Mesendoderm (in vitro differentiated cells): Measurements from ENCODE around the gene HIF3A.

ENCODE experiments used
- DNase-seq: peaks from one replicate; pipeline ENCODE4 v3.0.0; 2013
- H2AK5ac ChIP-seq: 2 replicates; pipeline ENCODE4 v1.6.1; 2013; ENCODE audit warnings: low read length, inconsistent platforms
- H2BK120ac ChIP-seq: 2 replicates; pipeline ENCODE4 v1.6.1; 2013; ENCODE audit warnings: low read depth, mild to moderate bottlenecking, low read length, moderate library complexity, mixed read lengths
- H2BK15ac ChIP-seq: replicated peaks from 2 replicates; pipeline ENCODE4 v1.6.1; 2013; ENCODE audit warnings: low read depth, mild to moderate bottlenecking, moderate library complexity
- H2BK5ac ChIP-seq: 2 replicates; pipeline ENCODE4 v1.6.1; 2013; ENCODE audit warnings: low read length, inconsistent platforms
- H3K18ac ChIP-seq: 2 replicates; pipeline ENCODE4 v1.6.1; 2013; ENCODE audit warnings: mild to moderate bottlenecking, low read length, mixed read lengths
- H3K23ac ChIP-seq: one replicate; pipeline ENCODE4 v1.6.1; 2013; ENCODE audit warnings: low read length
- H3K27ac ChIP-seq: 2 replicates; pipeline ENCODE4 v1.5.1; 2013; ENCODE audit warnings: low read depth, mild to moderate bottlenecking, inconsistent platforms, low read length, moderate library complexity
- H3K27me3 ChIP-seq: 2 replicates; pipeline ENCODE4 v1.6.1; 2013; ENCODE audit warnings: low read length, control low read depth, mild to moderate bottlenecking, inconsistent platforms; ENCODE audit not compliant: insufficient read depth, poor library complexity
- H3K36me3 ChIP-seq: 2 replicates; pipeline ENCODE4 v1.6.1; 2013; ENCODE audit warnings: low read length, inconsistent platforms; ENCODE audit not compliant: control insufficient read depth, insufficient read depth
- H3K4ac ChIP-seq: one replicate; pipeline ENCODE4 v1.6.1; 2013; ENCODE audit warnings: low read depth, mild to moderate bottlenecking, low read length, moderate library complexity
- H3K4me1 ChIP-seq: 2 replicates; pipeline ENCODE4 v1.6.1; 2013; ENCODE audit warnings: low read depth, low read length, inconsistent platforms; ENCODE audit not compliant: control insufficient read depth
- H3K4me2 ChIP-seq: 2 replicates; pipeline ENCODE4 v1.6.1; 2013; ENCODE audit warnings: low read length
- H3K4me3 ChIP-seq: 2 replicates; pipeline ENCODE4 v1.5.1; 2013; ENCODE audit warnings: mild to moderate bottlenecking, low read length
- H3K56ac ChIP-seq: one replicate; pipeline ENCODE4 v1.6.1; 2013; ENCODE audit warnings: low read length
- H3K79me1 ChIP-seq: 2 replicates; pipeline ENCODE4 v1.6.1; 2013; ENCODE audit warnings: low read length, inconsistent platforms
- H3K79me2 ChIP-seq: 2 replicates; pipeline ENCODE4 v1.6.1; 2013; ENCODE audit warnings: mild to moderate bottlenecking, low read length; ENCODE audit not compliant: control insufficient read depth, insufficient read depth
- H3K9ac ChIP-seq: 2 replicates; pipeline ENCODE4 v1.6.1; 2013; ENCODE audit warnings: low read length, inconsistent platforms
- H4K5ac ChIP-seq: one replicate; pipeline ENCODE4 v1.6.1; 2013; ENCODE audit warnings: low read length
- H4K8ac ChIP-seq: one replicate; pipeline ENCODE4 v1.6.1; 2013; ENCODE audit warnings: low read depth, mild to moderate bottlenecking, control low read depth, low read length, moderate library complexity
- WGBS: extraction: QIAGEN DNeasy Blood & Tissue Kit; methylation state at CpG from one replicate; pipeline ENCODE4 v1.1.7; 2013; ENCODE audit warnings: low lambda C conversion rate, missing lambda C conversion rate; ENCODE audit not compliant: insufficient coverage; ENCODE audit errors: extremely low coverage; 5-methylcytosine and 5-hydroxymethylcytosine counted together

The HIF3A gene

DNA sequence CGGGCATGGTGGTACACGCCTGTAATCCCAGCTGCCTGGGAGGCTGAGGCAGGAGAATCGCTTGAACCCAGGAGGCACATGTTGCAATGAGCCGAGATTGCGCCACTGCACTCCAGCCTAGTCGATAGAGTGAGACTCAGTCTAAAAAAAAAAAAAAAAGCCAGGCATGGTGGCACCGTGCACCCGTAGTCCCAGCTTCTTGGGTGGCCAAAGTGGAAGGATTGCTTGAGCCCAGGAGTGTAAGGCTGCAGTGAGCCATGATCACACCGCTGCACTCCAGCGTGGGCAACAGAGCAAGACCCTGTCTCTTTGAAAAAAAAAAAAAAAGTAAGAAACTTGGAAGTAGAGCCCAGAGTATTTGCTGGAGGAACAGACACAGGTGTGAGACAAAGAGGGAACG, 88.8 kb downstream of the HIF3A start:
- no peak overlapping the region for H3K56ac ChIP-seq
- no peaks in the 10 kb centered on the region for H3K79me2 ChIP-seq
- no peaks in the 10 kb centered on the region for H3K27me3 ChIP-seq
- DNase-seq: no peak
- H4K5ac ChIP-seq: no peak overlapping the region
- no peak overlapping the region for H4K8ac ChIP-seq
- H3K27ac ChIP-seq: no peak overlapping the region
- no peak overlapping the region for H3K9ac ChIP-seq
- H3K4me1 ChIP-seq: no peaks in the 10 kb centered on the region
- no peak overlapping the region for H3K18ac ChIP-seq
- no CpG with 5 or more reads among the region's 11 CpGs for WGBS
- H3K4ac ChIP-seq: no peak overlapping the region
- H2BK15ac ChIP-seq: no peak overlapping the region
- no peak overlapping the region for H3K23ac ChIP-seq
- no peak overlapping the region for H2AK5ac ChIP-seq
- H2BK120ac ChIP-seq: no peak overlapping the region
- H2BK5ac ChIP-seq: no peak overlapping the region
- no peak overlapping the region for H3K4me2 ChIP-seq
- H3K36me3 ChIP-seq: peaks cover 18% of the 10 kb centered on the region
- H3K79me1 ChIP-seq: peaks cover 2% of the 10 kb centered on the region
- no peak overlapping the region for H3K4me3 ChIP-seq

DNA sequence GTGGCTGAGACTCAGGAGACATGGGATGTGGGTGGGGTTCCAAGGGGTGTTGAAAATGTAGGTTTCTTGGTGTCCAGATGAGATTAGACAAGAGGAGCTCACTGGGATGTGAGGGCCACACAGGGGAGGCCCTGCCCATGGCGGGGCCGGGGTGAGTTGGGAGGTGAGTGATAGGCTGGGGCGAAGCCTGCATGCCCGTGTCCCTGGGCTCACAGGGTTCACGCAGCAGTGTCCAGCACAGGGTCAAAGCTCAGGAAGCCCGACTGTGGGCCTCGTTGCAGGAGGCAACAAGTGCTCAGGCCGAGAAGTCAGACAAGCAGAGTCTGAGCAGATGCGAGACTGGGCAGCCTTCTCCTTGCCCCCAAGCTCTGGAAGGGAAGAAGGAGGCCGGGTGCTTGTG, 89.3 kb downstream of the HIF3A start:
- Histone ChIP-seq H3K79me2 (no peaks in the 10 kb centered on the region), H3K4ac (no peak overlapping the region), H3K79me1 (peaks cover 2% of the 10 kb centered on the region), H3K4me1 (no peaks in the 10 kb centered on the region), H2BK120ac (no peak overlapping the region), H3K27me3 (no peaks in the 10 kb centered on the region), H3K56ac (no peak overlapping the region), H2BK5ac (no peak overlapping the region), H3K18ac (no peak overlapping the region), H4K8ac (no peak overlapping the region), H3K9ac (no peak overlapping the region), H3K4me3 (no peak overlapping the region), H2BK15ac (no peak overlapping the region), H2AK5ac (no peak overlapping the region), H3K23ac (no peak overlapping the region), H3K27ac (no peak overlapping the region), H3K4me2 (no peak overlapping the region), H3K36me3 (peaks cover 18% of the 10 kb centered on the region), H4K5ac (no peak overlapping the region)
- WGBS: no CpG with 5 or more reads among the region's 10 CpGs
- DNase-seq: no peak

DNA sequence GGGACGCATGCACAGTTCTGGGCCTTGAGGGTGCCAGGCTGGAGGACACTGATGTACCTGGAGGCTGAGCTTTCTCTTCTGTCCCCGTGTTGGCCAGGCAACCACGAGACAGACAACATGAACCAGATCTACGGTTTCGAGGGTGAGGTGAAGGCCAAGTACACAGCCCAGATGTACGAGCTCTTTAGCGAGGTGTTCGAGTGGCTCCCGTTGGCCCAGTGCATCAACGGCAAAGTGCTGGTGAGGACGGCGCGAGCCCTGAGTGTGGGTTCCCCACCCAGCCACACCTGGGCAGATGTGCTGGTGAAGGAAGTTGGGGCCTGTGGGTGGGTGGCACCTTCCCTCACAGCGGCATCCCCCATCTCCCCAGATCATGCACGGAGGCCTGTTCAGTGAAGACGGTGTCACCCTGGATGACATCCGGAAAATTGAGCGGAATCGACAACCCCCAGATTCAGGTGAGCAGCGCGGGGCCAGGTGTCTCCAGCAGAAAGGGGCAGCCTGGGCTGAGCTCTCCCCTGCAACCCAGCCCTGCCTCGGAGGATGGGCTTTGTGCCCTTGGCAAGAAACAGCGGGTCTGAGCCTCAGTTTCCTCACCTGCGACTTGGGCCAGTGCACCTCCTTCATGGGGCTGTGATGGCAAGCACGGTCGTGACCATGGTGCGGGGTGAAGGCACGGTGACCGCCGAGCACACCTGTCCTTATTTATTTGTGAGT, 90.3 kb downstream of the HIF3A start:
- H3K27me3 ChIP-seq: no peaks in the 10 kb centered on the region
- no peak overlapping the region for H3K9ac ChIP-seq
- H3K4ac ChIP-seq: no peak overlapping the region
- no peak overlapping the region for H4K8ac ChIP-seq
- H3K36me3 ChIP-seq: peaks cover 18% of the 10 kb centered on the region
- no peak overlapping the region for H3K27ac ChIP-seq
- no peak overlapping the region for H3K56ac ChIP-seq
- H2AK5ac ChIP-seq: no peak overlapping the region
- no peak overlapping the region for H3K18ac ChIP-seq
- no peak overlapping the region for H3K4me3 ChIP-seq
- H3K4me2 ChIP-seq: no peak overlapping the region
- no peaks in the 10 kb centered on the region for H3K4me1 ChIP-seq
- no peak overlapping the region for H3K23ac ChIP-seq
- no peak overlapping the region for H4K5ac ChIP-seq
- H2BK15ac ChIP-seq: no peak overlapping the region
- H3K79me2 ChIP-seq: no peaks in the 10 kb centered on the region
- H2BK5ac ChIP-seq: no peak overlapping the region
- peaks cover under 1% of the 10 kb centered on the region for H3K79me1 ChIP-seq
- no CpG with 5 or more reads among the region's 30 CpGs for WGBS
- H2BK120ac ChIP-seq: no peak overlapping the region
- DNase-seq: no peak

DNA sequence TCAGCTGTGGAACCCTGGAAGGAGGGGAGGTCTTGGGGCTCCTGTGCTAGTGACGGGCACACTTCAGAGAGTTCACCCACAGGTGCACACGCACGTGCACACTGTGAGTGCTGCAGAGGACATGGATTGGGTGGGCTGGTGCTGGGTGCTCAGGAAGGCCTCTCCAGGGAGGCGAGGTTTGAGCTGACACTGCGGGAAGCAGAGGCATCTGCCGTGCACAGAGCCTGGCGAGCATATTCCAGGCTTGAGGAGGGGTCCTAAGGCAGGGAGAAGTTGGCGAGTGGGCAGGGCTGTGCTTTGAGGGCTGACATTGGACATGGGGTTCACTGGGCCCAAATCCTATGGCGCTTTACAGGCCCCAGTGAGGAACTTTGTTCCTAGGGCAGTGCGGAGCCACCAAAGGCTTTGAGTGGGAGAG, 90.9 kb downstream of the HIF3A start:
- Histone ChIP-seq H2AK5ac (no peak overlapping the region), H3K4ac (no peak overlapping the region), H3K36me3 (peaks cover 18% of the 10 kb centered on the region), H3K56ac (no peak overlapping the region), H3K4me2 (no peak overlapping the region), H3K9ac (no peak overlapping the region), H3K79me2 (no peaks in the 10 kb centered on the region), H4K5ac (no peak overlapping the region), H3K27ac (no peak overlapping the region), H3K27me3 (no peaks in the 10 kb centered on the region), H2BK5ac (no peak overlapping the region), H4K8ac (no peak overlapping the region), H3K23ac (no peak overlapping the region), H3K4me3 (no peak overlapping the region), H3K18ac (no peak overlapping the region), H3K4me1 (no peaks in the 10 kb centered on the region), H2BK120ac (no peak overlapping the region), H2BK15ac (no peak overlapping the region), H3K79me1 (no peaks in the 10 kb centered on the region)
- no peak for DNase-seq
- WGBS: no CpG with 5 or more reads among the region's 10 CpGs

DNA sequence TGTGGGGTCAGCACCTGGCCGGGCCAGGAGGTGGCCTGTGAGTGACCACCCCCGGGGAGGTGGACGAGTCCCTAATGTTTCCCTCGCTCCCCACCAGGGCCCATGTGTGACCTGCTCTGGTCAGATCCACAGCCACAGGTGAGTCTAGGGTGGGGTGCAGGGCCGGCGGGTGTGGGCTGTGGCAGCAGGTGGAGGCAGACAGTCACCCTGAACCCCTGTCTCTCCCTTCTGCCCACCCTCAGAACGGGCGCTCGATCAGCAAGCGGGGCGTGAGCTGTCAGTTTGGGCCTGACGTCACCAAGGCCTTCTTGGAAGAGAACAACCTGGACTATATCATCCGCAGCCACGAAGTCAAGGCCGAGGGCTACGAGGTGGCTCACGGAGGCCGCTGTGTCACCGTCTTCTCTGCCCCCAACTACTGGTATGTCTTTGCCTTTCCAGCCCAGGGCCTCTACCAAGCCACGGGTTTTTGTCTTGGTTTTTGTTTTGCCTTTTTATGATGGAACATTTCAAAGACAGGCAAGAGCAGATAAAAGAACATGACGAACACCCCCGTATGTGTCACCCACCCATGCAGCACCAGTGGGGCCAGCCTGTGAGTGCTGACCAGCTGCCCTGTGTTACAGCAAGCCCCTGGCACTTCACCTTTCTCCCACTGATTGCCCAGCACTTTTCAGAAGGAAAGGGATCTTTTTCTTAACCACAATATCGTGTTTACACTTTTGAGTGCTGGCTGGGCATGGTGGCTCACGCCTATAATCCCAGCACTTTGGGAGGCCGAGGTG, 91.7 kb downstream of the HIF3A start:
- no CpG with 5 or more reads among the region's 25 CpGs for WGBS

More for the DNA sequence above, 91.7 kb downstream of the HIF3A start:
- Histone ChIP-seq H3K4ac (no peak overlapping the region), H2BK120ac (no peak overlapping the region), H3K56ac (no peak overlapping the region), H3K27ac (no peak overlapping the region), H4K8ac (no peak overlapping the region), H3K27me3 (no peaks in the 10 kb centered on the region), H3K4me3 (no peak overlapping the region), H3K4me2 (no peak overlapping the region), H3K9ac (no peak overlapping the region), H2BK15ac (no peak overlapping the region), H2BK5ac (no peak overlapping the region), H4K5ac (no peak overlapping the region), H3K36me3 (peaks cover 18% of the 10 kb centered on the region), H3K79me2 (no peaks in the 10 kb centered on the region), H3K79me1 (no peaks in the 10 kb centered on the region), H2AK5ac (no peak overlapping the region), H3K23ac (no peak overlapping the region), H3K4me1 (no peaks in the 10 kb centered on the region), H3K18ac (no peak overlapping the region)
- no peak for DNase-seq
